Colonic mucosa (tissue), 4 donors: ENCODE measurements around the gene MTO1. TPM values are rescaled to one million over a fixed set of nuclear protein-coding genes. Genes with fewer than 3 reads are reported as not detected.
"Not testable (repeated sequence)": the region's sequence is repeated elsewhere in the genome, so short reads cannot be mapped to it uniquely, and the experiment has no call there.

Experiments
- DNase-seq: peaks from one replicate; pipeline ENCODE4 v3.0.0-alpha.2; 2020
- H3K27ac ChIP-seq: fragments of 200-600 bp; one replicate; pipeline ENCODE4 v1.8.0; 2021
- H3K27me3 ChIP-seq: fragments of 200-600 bp; one replicate; pipeline ENCODE4 v1.8.0; 2021
- H3K36me3 ChIP-seq: fragments of 200-600 bp; one replicate; pipeline ENCODE4 v1.8.0; 2021
- H3K4me1 ChIP-seq: fragments of 200-600 bp; one replicate; pipeline ENCODE4 v1.8.0; 2021; ENCODE audit warnings: mild to moderate bottlenecking
- H3K4me3 ChIP-seq: fragments of 200-600 bp; one replicate; pipeline ENCODE4 v1.8.0; 2021
- H3K9ac ChIP-seq, 2 donors: one replicate each; pipeline ENCODE4 v1.7.0; 2013; ENCODE audit warnings: control low read depth in 2 of 2, low read depth in 2 of 2, low read length in 2 of 2
- H3K9me3 ChIP-seq: fragments of 200-600 bp; one replicate; pipeline ENCODE4 v1.8.0; 2021
- intact Hi-C: fragments of 100-400 bp; cut with DNase I; formaldehyde crosslinking; loops from one replicate; pipeline ENCODE4 v1.14.1; 2022
- total RNA-seq, 2 donors: library from RNA; stranded (reverse); fragmentation: NEBNext Ultra II Directional in 1 of 2; extraction: Animal tissue kit (Norgen Biotek cat#: 25700) in 1 of 2; gene quantifications; one replicate each; pipeline ENCODE4 v1.2.1, GENCODE V29; 2021
- TF ChIP-seq, protein P1 (sequence below): fragments of 200-600 bp; IDR thresholded peaks from one replicate; pipeline ENCODE4 v1.8.0; 2022; ENCODE audit warnings: antibody characterized with exemption, mild to moderate bottlenecking
- donor health status: healthy.
- donor health status: DM: no; HTN: no; CAD: no.
- donor health status: DM: no; HTN: no; CAD: no.

The MTO1 gene
- total RNA-seq, 2 donors from 2014 or later, result 25.5 to 29.2 TPM

DNA sequence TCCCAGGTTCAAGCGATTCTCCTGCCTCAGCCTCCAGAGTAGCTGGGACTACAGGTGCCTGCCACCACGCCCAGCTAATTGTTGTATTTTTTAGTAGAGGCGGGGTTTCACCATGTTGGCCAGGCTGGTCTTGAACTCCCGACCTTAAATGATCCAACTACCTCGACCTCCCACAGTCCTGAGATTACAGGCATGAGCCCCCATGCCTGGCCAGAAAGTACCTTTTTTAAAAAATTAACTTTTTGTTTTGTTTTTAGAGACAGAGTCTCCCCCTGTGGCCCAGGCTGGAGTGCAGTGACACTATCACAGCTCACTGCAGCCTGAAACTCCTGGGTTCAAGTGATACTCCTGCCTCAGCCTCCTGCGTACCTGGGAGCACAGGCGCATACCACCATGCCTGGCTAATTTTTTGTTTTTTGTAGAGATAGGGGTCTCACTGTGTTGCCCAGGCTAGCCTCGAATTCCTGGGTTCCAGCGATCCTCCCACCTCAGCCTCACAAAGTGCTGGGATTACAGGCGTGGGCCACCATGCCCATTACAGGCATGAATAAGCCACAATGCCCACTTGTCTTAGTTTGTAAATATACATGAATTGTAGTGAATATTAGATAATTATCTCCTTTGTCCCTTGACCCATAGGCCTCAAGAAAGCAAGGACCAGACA is 76.7 kb downstream of the MTO1 start:
- Histone ChIP-seq H3K27me3 (no peaks in the 10 kb centered on the region), H3K36me3 (no peaks in the 10 kb centered on the region), H3K27ac (no peak overlapping the region), H3K9ac (no peak overlapping the region), H3K9me3 (no peaks in the 10 kb centered on the region), H3K4me3 (no peak overlapping the region), H3K4me1 (no peaks in the 10 kb centered on the region)
- TF ChIP-seq, protein P1, sequence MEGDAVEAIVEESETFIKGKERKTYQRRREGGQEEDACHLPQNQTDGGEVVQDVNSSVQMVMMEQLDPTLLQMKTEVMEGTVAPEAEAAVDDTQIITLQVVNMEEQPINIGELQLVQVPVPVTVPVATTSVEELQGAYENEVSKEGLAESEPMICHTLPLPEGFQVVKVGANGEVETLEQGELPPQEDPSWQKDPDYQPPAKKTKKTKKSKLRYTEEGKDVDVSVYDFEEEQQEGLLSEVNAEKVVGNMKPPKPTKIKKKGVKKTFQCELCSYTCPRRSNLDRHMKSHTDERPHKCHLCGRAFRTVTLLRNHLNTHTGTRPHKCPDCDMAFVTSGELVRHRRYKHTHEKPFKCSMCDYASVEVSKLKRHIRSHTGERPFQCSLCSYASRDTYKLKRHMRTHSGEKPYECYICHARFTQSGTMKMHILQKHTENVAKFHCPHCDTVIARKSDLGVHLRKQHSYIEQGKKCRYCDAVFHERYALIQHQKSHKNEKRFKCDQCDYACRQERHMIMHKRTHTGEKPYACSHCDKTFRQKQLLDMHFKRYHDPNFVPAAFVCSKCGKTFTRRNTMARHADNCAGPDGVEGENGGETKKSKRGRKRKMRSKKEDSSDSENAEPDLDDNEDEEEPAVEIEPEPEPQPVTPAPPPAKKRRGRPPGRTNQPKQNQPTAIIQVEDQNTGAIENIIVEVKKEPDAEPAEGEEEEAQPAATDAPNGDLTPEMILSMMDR, result no peak
- intact Hi-C loops, result no loop called here
- no peak for DNase-seq

DNA sequence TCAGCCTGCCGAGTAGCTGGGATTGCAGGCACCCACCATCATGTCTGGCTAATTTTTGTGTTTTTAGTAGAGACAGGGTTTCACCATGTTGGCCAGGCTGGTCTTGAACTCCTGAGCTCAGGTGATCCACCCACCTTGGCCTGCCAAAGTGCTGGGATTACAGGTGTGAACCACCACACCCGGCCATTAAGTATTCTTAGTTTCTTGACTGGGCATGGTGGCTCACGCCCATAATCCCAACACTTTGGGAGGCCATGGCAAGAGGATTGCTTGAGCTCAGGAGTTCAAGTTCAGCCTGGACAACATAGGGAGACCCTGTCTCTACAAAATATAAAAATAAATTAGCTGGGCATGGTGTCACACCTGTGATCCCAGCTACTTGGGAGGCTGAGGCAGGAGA is 80.9 kb downstream of the MTO1 start:
- H3K4me1 ChIP-seq, H3K4me3 ChIP-seq, H3K27ac ChIP-seq, H3K36me3 ChIP-seq, H3K27me3 ChIP-seq, H3K9me3 ChIP-seq, intact Hi-C loops, H3K9ac ChIP-seq, DNase-seq: not testable (repeated sequence)

DNA sequence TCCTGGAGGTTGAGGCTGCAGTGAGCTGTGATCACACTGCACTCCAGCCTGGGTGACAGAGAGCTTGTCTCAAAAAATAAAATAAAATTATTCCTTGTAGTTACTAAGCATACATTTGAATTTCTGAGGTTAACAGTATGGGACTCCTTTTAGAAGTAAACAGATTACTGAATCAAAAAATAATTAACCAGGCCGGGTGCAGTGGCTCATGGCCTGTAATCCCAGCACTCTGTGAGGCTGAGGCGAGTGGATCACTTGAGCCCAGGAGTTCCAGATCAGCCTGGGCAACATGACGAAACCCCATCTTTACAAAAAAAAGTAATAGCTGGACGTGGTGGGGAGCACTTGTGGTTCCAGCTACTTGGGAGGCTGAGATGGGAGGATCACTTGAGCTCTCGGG is 81.4 kb downstream of the MTO1 start:
- H3K4me1 ChIP-seq, result no peaks in the 10 kb centered on the region
- no peaks in the 10 kb centered on the region for H3K27me3 ChIP-seq
- intact Hi-C loops, result no loop called here
- H3K4me3 ChIP-seq, result no peak overlapping the region
- no peaks in the 10 kb centered on the region for H3K36me3 ChIP-seq
- TF ChIP-seq, protein P1, result no peak
- DNase-seq, result no peak
- H3K9me3 ChIP-seq, result no peaks in the 10 kb centered on the region
- H3K9ac ChIP-seq, result no peak overlapping the region
- H3K27ac ChIP-seq, result no peak overlapping the region

DNA sequence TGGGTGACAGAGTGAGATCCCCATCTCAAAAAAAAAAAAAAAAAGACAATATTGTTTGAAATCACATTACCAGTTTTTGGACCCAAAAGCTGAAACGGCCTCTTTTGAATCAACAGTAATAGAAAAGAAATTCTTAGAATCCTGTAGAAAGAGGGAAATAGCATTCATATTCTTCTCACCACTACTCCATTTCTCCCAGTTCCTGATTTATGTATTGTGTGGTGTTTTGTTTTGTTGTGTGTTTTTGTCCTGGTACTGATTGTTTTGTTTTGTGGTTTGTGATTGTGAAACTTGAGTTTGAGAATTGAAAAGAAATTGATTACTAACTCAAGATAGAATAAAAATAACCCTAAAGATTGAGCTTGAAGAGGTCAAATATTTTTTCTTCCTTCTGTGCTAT is 85.5 kb downstream of the MTO1 start:
- no peak for DNase-seq
- Histone ChIP-seq H3K9me3 (no peaks in the 10 kb centered on the region), H3K27me3 (no peaks in the 10 kb centered on the region), H3K36me3 (no peaks in the 10 kb centered on the region), H3K4me3 (no peak overlapping the region), H3K9ac (no peak overlapping the region), H3K4me1 (no peaks in the 10 kb centered on the region), H3K27ac (no peak overlapping the region)
- TF ChIP-seq, protein P1, result no peak
- intact Hi-C loops, result no loop called here

DNA sequence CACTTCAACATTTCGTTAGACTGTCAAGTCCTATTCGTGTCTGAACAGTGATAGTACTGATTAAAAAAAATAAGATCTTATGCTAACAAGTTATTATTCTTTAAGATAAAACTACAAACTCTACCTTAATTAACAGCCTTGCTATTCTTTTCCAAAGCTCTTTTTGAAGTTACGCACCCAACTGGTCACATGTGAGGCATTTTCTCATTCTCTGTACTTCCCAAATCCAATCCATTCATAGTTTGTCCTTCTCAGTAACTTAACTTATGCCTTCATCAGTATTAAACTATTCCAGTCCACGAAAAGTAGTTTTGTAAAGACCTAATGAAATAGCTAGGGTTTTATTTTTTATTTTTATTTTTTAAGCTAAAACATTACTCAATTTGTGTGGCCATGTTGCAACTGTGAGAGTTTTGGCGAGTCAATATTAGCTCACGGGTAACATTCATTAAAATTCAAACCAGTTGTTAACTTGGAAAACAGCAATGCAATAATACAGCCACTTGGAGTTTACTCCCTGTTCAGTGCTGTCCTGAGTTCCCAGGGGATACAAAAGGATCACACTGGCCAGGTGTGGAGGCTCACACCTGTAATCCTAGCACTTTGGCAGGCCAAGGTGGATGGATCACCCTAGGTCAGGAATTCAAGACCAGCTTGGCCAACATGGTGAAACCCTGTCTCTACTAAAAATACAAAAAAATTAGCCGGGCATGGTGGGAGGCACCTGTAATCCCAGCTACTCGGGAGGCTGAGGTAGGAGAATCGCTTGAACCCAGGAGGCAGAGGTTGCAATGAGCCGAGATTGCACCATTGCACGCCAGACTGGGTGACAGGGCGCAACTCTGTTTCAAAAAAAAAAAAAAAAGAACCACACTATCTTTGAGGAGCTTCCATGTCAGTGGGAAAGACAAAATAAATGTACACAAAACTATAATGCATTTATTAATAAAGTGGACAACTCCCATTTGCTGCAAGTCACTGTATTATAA is 87.2 kb downstream of the MTO1 start:
- intact Hi-C loops, result no loop called here

DNA sequence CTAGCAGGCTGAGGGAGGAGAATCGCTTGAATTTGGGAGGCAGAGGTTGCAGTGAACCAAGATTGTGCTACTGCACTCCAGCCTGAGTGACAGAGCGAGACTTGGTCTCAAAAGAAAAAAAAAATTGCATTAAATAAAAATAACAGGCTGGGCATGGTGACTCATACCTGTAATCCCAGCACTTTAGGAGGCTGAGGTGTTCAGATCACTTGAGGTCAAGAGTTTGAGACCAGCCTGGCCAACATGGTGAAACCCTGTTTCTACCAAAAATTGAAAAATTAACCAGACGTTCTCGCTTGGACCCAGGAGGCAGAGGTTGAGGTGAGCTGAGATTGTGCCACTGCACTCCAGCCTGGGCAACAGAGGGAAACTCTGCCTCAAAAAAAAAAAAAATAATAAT is 89.6 kb downstream of the MTO1 start:
- DNase-seq, H3K9ac ChIP-seq, H3K4me1 ChIP-seq, H3K36me3 ChIP-seq, H3K4me3 ChIP-seq, H3K27me3 ChIP-seq, intact Hi-C loops, H3K9me3 ChIP-seq, H3K27ac ChIP-seq: not testable (repeated sequence)

More for the DNA sequence above, 87.2 kb downstream of the MTO1 start:
- H3K9ac ChIP-seq, result no peak overlapping the region
- no peaks in the 10 kb centered on the region for H3K36me3 ChIP-seq
- H3K4me1 ChIP-seq, result no peaks in the 10 kb centered on the region
- no peaks in the 10 kb centered on the region for H3K9me3 ChIP-seq
- no peaks in the 10 kb centered on the region for H3K27me3 ChIP-seq
- no peak overlapping the region for H3K4me3 ChIP-seq
- H3K27ac ChIP-seq, result no peak overlapping the region
- no peak for DNase-seq
- TF ChIP-seq, protein P1, result no peak

DNA sequence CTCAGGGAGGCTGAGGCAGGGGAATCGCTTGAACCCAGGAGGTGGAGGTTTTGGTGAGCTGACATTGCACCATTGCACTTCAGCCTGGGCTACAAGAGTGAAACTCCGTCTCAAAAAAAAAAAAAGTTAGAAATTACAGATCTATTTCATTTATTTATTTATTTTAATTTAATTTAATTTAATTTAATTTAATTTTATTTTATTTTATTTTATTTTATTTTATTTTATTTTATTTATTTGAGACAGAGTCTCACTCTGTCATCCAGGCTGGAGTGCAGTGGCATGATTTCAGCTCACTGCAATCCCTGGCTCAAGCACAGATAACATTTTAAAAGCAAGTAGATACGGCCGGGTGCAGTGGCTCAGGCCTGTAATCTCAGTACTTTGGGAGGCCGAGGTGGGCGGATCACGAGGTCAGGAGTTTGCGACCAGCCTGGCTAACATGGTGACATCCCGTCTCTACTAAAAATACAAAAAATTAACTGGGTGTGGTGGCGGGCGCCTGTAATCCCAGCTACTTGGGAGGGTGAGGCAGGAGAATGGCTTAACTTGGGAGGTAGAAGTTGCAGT is 93.9 kb downstream of the MTO1 start:
- H3K9ac ChIP-seq, DNase-seq, H3K27me3 ChIP-seq, H3K36me3 ChIP-seq, H3K27ac ChIP-seq, H3K9me3 ChIP-seq, H3K4me1 ChIP-seq, intact Hi-C loops, H3K4me3 ChIP-seq: not testable (repeated sequence)
